Peyer's patch (tissue), 4 donors: Measurements from ENCODE around the gene CPNE8.

ENCODE experiments used
- POLR2A ChIP-seq, 2 donors: fragments of 450-650 bp; IDR thresholded peaks; one replicate each; pipeline ENCODE4 v1.5.1; 2017; ENCODE audit warnings: antibody characterized with exemption in 2 of 2, mild to moderate bottlenecking in 2 of 2, moderate library complexity in 2 of 2
- TF ChIP-seq, protein P1 (sequence below), 6 experiments: fragments of 450-650 bp in 4 of 6; fragments of 200-600 bp in 2 of 6; sonication (generic) in 1 of 6; IDR thresholded peaks; one replicate each; pipeline ENCODE4 v1.5.1; 2017 to 2019; ENCODE audit warnings: antibody characterized with exemption in 6 of 6, mild to moderate bottlenecking in 3 of 6, moderate library complexity in 1 of 6

DNA sequence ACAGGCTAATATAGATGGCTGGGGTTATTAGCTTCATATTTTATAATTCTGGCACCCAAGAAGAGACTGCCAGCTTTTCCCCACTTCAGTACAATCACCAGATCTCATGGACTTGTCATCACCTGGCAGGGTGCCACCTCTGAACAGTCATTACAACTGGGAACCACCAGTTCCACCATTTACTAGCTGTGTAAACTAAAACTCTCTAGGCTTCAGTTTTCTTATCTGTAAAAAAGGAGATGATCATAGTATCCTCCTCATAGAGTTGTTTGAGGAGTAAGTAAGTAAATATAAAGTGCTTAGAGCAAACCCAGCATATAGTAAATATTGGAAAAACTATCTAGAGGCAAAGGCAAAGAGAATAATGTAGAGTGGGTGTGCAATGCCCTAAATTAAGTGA lies 19.3 kb downstream of the CPNE8 start:
- no peak for TF ChIP-seq POLR2A (IDR thresholded peaks at IDR 0.05)
- TF ChIP-seq, protein P1, sequence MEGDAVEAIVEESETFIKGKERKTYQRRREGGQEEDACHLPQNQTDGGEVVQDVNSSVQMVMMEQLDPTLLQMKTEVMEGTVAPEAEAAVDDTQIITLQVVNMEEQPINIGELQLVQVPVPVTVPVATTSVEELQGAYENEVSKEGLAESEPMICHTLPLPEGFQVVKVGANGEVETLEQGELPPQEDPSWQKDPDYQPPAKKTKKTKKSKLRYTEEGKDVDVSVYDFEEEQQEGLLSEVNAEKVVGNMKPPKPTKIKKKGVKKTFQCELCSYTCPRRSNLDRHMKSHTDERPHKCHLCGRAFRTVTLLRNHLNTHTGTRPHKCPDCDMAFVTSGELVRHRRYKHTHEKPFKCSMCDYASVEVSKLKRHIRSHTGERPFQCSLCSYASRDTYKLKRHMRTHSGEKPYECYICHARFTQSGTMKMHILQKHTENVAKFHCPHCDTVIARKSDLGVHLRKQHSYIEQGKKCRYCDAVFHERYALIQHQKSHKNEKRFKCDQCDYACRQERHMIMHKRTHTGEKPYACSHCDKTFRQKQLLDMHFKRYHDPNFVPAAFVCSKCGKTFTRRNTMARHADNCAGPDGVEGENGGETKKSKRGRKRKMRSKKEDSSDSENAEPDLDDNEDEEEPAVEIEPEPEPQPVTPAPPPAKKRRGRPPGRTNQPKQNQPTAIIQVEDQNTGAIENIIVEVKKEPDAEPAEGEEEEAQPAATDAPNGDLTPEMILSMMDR (IDR thresholded peaks at IDR 0.05) = peak in 1 of 6 experiments; percentile 3
